K562 (cell line): ENCODE measurements around the gene SLC22A23. TPM values are rescaled to one million over a fixed set of nuclear protein-coding genes. Genes with fewer than 3 reads are reported as not detected.

ENCODE experiments used
- MGA ChIP-seq: fragments of 450-650 bp; IDR thresholded peaks from 2 replicates; pipeline ENCODE4 v1.6.1; 2016; ENCODE audit warnings: mild to moderate bottlenecking, moderate library complexity
- PKNOX1 ChIP-seq: fragments of 450-650 bp; IDR thresholded peaks from 2 replicates; pipeline ENCODE4 v1.6.1; 2016
- PRPF4 ChIP-seq: fragments of 200-400 bp; formaldehyde crosslinking; IDR thresholded peaks from one replicate; pipeline ENCODE4 v1.6.1; 2017; ENCODE audit warnings: low read length, low read depth, mild to moderate bottlenecking; ENCODE audit not compliant: insufficient read depth, poor library complexity, severe bottlenecking
- TRIM25 ChIP-seq: fragments of 450-650 bp; IDR thresholded peaks from 2 replicates; pipeline ENCODE4 v1.7.0; 2016; ENCODE audit warnings: borderline replicate concordance
- ZBTB1 ChIP-seq: sonication (generic); formaldehyde crosslinking; IDR thresholded peaks from 2 replicates; pipeline ENCODE4 v1.8.1; 2023; ENCODE audit warnings: missing genetic modification reagents, low read depth, mild to moderate bottlenecking, borderline replicate concordance
- ZBTB34 ChIP-seq: fragments of 250-450 bp; sonication (Bioruptor Pico); IDR thresholded peaks from 2 replicates; pipeline ENCODE4 v1.8.0; 2021; ENCODE audit warnings: mild to moderate bottlenecking, moderate library complexity
- ZNF121 ChIP-seq: sonication (generic); formaldehyde crosslinking; conservative IDR thresholded peaks from 2 replicates; pipeline ENCODE4 v1.8.0; 2022; ENCODE audit warnings: missing genetic modification reagents
- ZNF224 ChIP-seq: sonication (generic); formaldehyde crosslinking; IDR thresholded peaks from 2 replicates; pipeline ENCODE4 v1.8.0; 2022; ENCODE audit warnings: mild to moderate bottlenecking, missing genetic modification reagents
- ZNF408 ChIP-seq: fragments of 250-450 bp; sonication (Bioruptor Pico); IDR thresholded peaks from 2 replicates; pipeline ENCODE4 v1.4.0; 2020; ENCODE audit warnings: low read depth, mild to moderate bottlenecking, moderate library complexity
- ZNF707 ChIP-seq: fragments of 250-450 bp; sonication (Bioruptor Pico); conservative IDR thresholded peaks from 2 replicates; pipeline ENCODE4 v1.8.0; 2022; ENCODE audit warnings: inconsistent platforms, mild to moderate bottlenecking, moderate library complexity
- polyA plus RNA-seq, 8 experiments: library from polyadenylated mRNA; depleted of rRNA in 4 of 8; stranded (reverse) in 5 of 8; unstranded in 3 of 8; fragments of >200 nt; fragmentation: Nextera tagmentation in 2 of 8; fragmentation: Illumina TruSeq in 1 of 8; extraction: Ambion mirVana in 2 of 8; extraction: Trizol in 1 of 8; gene quantifications; 2 replicates each; pipeline versions ENCODE4 v1.2.1 to v1.2.3, GENCODE V29; 2011 to 2014; ENCODE audit warnings: inconsistent platforms in 1 of 8, missing spikeins in 1 of 8
- total RNA-seq, 7 experiments: library from RNA; depleted of rRNA in 6 of 7; stranded (reverse); fragments of >200 nt in 6 of 7; fragmentation: Illumina TruSeq in 2 of 7; extraction: Trizol in 2 of 7; gene quantifications; 2 replicates each; pipeline versions ENCODE4 v1.2.1 to v1.2.3, GENCODE V29; 2011 to 2021; ENCODE audit warnings: low replicate concordance in 1 of 7

SLC22A23 gene
- total and polyA plus RNA-seq, 9 of the 15 experiments (the other 6 are each of a cell fraction or from before 2014, with no cell fraction given) = 0.30 to 8.7 (median 2.5) TPM

- no peak for TF ChIP-seq PKNOX1
- no peak for TF ChIP-seq ZNF408 (CRISPR knock-in tag)
- no peak for TF ChIP-seq ZBTB34 (CRISPR knock-in tag)
- no peak for TF ChIP-seq ZNF121 (CRISPR knock-in tag)
- TF ChIP-seq ZBTB1 (CRISPR knock-in tag) = no peak
- no peak for TF ChIP-seq TRIM25
- TF ChIP-seq ZNF707 = no peak
- no peak for TF ChIP-seq PRPF4
- TF ChIP-seq ZNF224 (CRISPR knock-in tag) = no peak
- peak; percentile 47; the same call in 1 of the 2 replicates for TF ChIP-seq MGA
Measured at GRCh38 chr6:3324262-3324942, 132.4 kb downstream of the SLC22A23 start (continued).
